ENCODE measurements around the gene SLC12A4. TPM values are rescaled to one million over a fixed set of nuclear protein-coding genes. Genes with fewer than 3 reads are reported as not detected.

Gene SLC12A4
- total and polyA plus RNA-seq, 2 of the 13 experiments (the other 11 are each of a cell fraction or from before 2014, with no cell fraction given) = 65.1 to 84.3 TPM

DNA sequence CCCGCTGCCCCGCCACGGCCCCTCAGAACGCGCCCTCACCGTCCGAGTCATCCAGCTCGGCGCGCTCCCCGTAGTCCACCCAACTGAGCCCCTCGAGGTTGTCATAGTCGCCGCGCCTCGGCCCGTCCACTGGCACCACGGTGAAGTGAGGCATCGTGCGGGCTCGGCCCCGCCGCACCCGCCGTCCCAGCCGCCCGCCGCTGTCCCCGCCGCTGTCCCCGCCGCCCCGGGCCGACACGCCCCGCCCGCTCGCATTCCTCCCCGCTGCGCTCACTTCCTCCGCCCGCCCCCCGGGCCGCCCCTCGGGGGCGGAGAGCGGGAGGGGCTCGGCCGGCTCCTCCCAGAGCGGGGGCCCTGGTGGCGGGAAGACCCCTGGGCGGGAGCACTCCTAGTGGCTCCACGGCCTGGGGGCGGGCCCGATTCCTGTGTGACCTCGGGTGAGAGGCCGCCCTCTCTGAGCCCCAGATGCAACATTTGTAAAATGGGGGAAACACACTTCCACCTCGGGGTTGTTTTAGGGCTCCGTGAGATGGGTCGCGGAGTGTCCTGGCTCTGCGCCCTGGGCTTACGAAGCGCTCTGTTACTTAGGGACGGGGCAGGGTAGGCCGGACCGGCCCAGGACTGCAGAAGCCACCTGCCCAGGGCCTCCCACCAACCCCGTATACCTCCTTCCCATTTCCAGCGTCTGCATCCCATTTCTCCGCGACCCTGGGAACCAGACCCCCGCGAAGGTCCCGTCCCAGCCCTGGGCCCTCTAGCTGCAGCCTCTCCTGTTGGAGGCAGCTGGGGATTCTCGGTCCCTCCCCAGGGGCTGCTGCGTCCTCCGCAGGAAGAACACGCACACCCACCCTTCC, at the start of gene SLC12A4 (continued):
- TF ChIP-seq ZNF709 (CRISPR knock-in tag; IDR thresholded peaks at IDR 0.05) = no peak; the same call in 1 of the 2 replicates
- TF ChIP-seq, protein P1, sequence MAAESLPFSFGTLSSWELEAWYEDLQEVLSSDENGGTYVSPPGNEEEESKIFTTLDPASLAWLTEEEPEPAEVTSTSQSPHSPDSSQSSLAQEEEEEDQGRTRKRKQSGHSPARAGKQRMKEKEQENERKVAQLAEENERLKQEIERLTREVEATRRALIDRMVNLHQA (CRISPR knock-in tag; IDR thresholded peaks at IDR 0.05) = no peak
- TF ChIP-seq, protein P2, sequence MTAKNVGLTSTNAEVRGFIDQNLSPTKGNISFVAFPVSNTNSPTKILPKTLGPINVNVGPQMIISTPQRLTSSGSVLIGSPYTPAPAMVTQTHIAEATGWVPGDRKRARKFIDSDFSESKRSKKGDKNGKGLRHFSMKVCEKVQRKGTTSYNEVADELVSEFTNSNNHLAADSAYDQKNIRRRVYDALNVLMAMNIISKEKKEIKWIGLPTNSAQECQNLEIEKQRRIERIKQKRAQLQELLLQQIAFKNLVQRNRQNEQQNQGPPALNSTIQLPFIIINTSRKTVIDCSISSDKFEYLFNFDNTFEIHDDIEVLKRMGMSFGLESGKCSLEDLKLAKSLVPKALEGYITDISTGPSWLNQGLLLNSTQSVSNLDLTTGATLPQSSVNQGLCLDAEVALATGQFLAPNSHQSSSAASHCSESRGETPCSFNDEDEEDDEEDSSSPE (CRISPR knock-in tag; IDR thresholded peaks at IDR 0.05) = peak; percentile 96
- peak; percentile 67; the same call in 1 of the 2 replicates for TF ChIP-seq ZNF788 (CRISPR knock-in tag; IDR thresholded peaks at IDR 0.05; ENCODE audit: borderline replicate concordance)
- TF ChIP-seq, protein P3, sequence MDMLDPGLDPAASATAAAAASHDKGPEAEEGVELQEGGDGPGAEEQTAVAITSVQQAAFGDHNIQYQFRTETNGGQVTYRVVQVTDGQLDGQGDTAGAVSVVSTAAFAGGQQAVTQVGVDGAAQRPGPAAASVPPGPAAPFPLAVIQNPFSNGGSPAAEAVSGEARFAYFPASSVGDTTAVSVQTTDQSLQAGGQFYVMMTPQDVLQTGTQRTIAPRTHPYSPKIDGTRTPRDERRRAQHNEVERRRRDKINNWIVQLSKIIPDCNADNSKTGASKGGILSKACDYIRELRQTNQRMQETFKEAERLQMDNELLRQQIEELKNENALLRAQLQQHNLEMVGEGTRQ (IDR thresholded peaks at IDR 0.05; ENCODE audit: low read depth, low read length) = no peak
- TF ChIP-seq, protein P3 (CRISPR knock-in tag; IDR thresholded peaks at IDR 0.05; ENCODE audit: borderline replicate concordance) = peak; percentile 52; the same call in 1 of the 2 replicates
- TF ChIP-seq ZC3H4 (CRISPR knock-in tag; IDR thresholded peaks at IDR 0.05; ENCODE audit: borderline replicate concordance) = no peak
- TF ChIP-seq GATAD2A (CRISPR knock-in tag; IDR thresholded peaks at IDR 0.05) = peak; percentile 28; the same call in 1 of the 2 replicates
- peak; percentile 66 for TF ChIP-seq DR1 (CRISPR knock-in tag; IDR thresholded peaks at IDR 0.05)
- no peak for TF ChIP-seq CBFB (CRISPR knock-in tag; IDR thresholded peaks at IDR 0.05)
- no peak for TF ChIP-seq ZNF383 (CRISPR knock-in tag; IDR thresholded peaks at IDR 0.05; ENCODE audit: borderline replicate concordance)
- TF ChIP-seq NPAS2 (CRISPR knock-in tag; IDR thresholded peaks at IDR 0.05; ENCODE audit: borderline replicate concordance) = no peak
- TF ChIP-seq HCFC1 (IDR thresholded peaks at IDR 0.05; ENCODE audit: low read depth, low read length) = peak; percentile 5; the same call in 1 of the 2 replicates
- TF ChIP-seq KDM3A (CRISPR knock-in tag; IDR thresholded peaks at IDR 0.05; ENCODE audit: low read depth) = no peak; the same call in none of the 2 replicates
- TF ChIP-seq, protein P4, sequence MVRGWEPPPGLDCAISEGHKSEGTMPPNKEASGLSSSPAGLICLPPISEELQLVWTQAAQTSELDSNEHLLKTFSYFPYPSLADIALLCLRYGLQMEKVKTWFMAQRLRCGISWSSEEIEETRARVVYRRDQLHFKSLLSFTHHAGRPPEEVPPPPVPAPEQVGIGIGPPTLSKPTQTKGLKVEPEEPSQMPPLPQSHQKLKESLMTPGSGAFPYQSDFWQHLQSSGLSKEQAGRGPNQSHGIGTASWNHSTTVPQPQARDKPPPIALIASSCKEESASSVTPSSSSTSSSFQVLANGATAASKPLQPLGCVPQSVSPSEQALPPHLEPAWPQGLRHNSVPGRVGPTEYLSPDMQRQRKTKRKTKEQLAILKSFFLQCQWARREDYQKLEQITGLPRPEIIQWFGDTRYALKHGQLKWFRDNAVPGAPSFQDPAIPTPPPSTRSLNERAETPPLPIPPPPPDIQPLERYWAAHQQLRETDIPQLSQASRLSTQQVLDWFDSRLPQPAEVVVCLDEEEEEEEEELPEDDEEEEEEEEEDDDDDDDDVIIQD (CRISPR knock-in tag; IDR thresholded peaks at IDR 0.05; ENCODE audit: low read depth) = 0 out of 2 replicates have a peak, but pooled peaks have one; percentile 22
- peak in 1 of 2 experiments; percentile 73; a peak in 1 of 4 replicates for TF ChIP-seq EP300 (IDR thresholded peaks at IDR 0.05; ENCODE audit: low read depth in 2 of 2, low read length in 2 of 2)
- no peak for TF ChIP-seq EP300 (CRISPR knock-in tag; IDR thresholded peaks at IDR 0.05; ENCODE audit: borderline replicate concordance)
- TF ChIP-seq, protein P5, sequence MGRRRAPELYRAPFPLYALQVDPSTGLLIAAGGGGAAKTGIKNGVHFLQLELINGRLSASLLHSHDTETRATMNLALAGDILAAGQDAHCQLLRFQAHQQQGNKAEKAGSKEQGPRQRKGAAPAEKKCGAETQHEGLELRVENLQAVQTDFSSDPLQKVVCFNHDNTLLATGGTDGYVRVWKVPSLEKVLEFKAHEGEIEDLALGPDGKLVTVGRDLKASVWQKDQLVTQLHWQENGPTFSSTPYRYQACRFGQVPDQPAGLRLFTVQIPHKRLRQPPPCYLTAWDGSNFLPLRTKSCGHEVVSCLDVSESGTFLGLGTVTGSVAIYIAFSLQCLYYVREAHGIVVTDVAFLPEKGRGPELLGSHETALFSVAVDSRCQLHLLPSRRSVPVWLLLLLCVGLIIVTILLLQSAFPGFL (CRISPR knock-in tag; IDR thresholded peaks at IDR 0.05) = no peak
- TF ChIP-seq, protein P6, sequence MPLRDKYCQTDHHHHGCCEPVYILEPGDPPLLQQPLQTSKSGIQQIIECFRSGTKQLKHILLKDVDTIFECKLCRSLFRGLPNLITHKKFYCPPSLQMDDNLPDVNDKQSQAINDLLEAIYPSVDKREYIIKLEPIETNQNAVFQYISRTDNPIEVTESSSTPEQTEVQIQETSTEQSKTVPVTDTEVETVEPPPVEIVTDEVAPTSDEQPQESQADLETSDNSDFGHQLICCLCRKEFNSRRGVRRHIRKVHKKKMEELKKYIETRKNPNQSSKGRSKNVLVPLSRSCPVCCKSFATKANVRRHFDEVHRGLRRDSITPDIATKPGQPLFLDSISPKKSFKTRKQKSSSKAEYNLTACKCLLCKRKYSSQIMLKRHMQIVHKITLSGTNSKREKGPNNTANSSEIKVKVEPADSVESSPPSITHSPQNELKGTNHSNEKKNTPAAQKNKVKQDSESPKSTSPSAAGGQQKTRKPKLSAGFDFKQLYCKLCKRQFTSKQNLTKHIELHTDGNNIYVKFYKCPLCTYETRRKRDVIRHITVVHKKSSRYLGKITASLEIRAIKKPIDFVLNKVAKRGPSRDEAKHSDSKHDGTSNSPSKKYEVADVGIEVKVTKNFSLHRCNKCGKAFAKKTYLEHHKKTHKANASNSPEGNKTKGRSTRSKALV (CRISPR knock-in tag; IDR thresholded peaks at IDR 0.05) = no peak; the same call in 1 of the 2 replicates
